Muscle layer of duodenum (tissue), 2 donors: ENCODE data around the gene STIM1.
A peak's percentile ranks its signal among the peaks of the same experiment; 100 is the strongest.

Experiments
- H3K27ac ChIP-seq: one replicate; pipeline ENCODE4 v1.7.0; 2013; ENCODE audit warnings: mild to moderate bottlenecking, low read length
- H3K27me3 ChIP-seq: one replicate; pipeline ENCODE4 v1.7.0; 2013; ENCODE audit warnings: low read depth, mild to moderate bottlenecking, control low read depth, low read length
- H3K36me3 ChIP-seq, 2 donors: one replicate each; pipeline ENCODE4 v1.7.0; 2013; ENCODE audit warnings: low read length in 2 of 2, control low read depth in 1 of 2, mild to moderate bottlenecking in 1 of 2; ENCODE audit not compliant: insufficient read depth in 2 of 2, control insufficient read depth in 1 of 2
- H3K4me1 ChIP-seq, 2 donors: one replicate each; pipeline ENCODE4 v1.7.0; 2013; ENCODE audit warnings: low read length in 2 of 2, mild to moderate bottlenecking in 2 of 2, control low read depth in 1 of 2, moderate library complexity in 1 of 2; ENCODE audit not compliant: insufficient read depth in 2 of 2, control insufficient read depth in 1 of 2
- H3K4me3 ChIP-seq, 2 donors: one replicate each; pipeline ENCODE4 v1.7.0; 2013; ENCODE audit warnings: low read length in 2 of 2, low read depth in 1 of 2, mild to moderate bottlenecking in 1 of 2
- H3K9me3 ChIP-seq, 2 donors: one replicate each; pipeline ENCODE4 v1.7.0; 2013; ENCODE audit warnings: low read length in 2 of 2, control low read depth in 1 of 2, mild to moderate bottlenecking in 1 of 2; ENCODE audit not compliant: control insufficient read depth in 1 of 2
- donor health status: healthy.

The STIM1 gene

DNA sequence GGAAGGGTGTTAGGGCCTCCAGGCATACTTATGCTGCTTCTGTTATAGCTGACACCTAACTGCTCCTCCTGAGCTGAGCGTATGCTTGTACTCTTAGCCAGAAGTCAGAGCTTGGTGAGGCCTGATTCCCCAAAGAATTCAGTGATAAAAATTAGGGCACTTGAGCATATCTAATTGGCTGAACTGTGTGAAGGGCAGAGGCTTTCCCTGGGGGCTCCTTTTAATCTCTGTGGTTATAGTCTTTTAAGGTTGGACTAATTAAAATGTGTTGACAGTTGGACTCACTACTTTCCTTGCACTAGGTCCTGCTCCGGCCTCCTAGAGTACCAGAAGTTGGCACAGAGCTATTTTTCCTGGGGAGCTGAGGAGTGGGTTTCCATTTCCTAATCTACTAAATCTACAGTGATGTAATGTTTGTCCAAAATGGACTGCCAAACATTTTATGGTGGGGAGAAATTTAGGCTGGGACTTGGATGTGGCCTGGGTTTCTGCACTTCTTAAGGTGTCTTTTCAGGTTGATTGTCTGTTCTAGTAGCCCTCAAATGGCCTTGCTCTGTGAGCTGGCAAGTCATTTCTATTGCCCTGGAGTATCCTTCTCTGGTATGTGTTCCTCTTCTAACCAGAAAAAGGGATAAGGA, 18.4 kb downstream of the STIM1 start:
- H3K27ac ChIP-seq = no peak overlapping the region
- H3K36me3 ChIP-seq = no peaks in the 10 kb centered on the region
- no peak overlapping the region for H3K4me3 ChIP-seq
- H3K4me1 ChIP-seq = peaks cover 10 to 16% of the 10 kb centered on the region in 2 donors
- no peaks in the 10 kb centered on the region for H3K9me3 ChIP-seq
- no peaks in the 10 kb centered on the region for H3K27me3 ChIP-seq

DNA sequence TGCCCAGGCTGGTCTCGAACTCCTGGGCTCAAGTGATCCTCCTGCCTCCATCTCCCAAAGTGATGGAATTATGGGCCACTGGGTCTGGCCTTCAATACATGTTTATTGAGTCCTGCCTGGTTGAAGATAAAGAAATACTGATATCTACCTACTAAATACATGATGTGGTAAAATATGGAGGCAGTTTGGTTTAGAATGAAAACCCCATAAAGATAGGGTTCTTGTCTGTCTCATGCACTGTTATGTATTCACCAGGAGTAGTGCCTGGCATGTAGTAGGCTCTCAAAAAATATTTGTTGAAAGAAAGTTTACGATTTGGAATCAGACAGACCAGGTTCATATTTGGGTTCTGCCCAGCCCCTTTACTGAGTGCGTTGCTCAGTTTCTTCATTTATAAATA, 21.1 kb downstream of the STIM1 start:
- no peak overlapping the region for H3K4me3 ChIP-seq
- peaks cover 27 to 29% of the 10 kb centered on the region in 2 donors for H3K4me1 ChIP-seq
- H3K27ac ChIP-seq = no peak overlapping the region
- no peaks in the 10 kb centered on the region for H3K36me3 ChIP-seq
- no peaks in the 10 kb centered on the region for H3K27me3 ChIP-seq
- no peaks in the 10 kb centered on the region for H3K9me3 ChIP-seq

DNA sequence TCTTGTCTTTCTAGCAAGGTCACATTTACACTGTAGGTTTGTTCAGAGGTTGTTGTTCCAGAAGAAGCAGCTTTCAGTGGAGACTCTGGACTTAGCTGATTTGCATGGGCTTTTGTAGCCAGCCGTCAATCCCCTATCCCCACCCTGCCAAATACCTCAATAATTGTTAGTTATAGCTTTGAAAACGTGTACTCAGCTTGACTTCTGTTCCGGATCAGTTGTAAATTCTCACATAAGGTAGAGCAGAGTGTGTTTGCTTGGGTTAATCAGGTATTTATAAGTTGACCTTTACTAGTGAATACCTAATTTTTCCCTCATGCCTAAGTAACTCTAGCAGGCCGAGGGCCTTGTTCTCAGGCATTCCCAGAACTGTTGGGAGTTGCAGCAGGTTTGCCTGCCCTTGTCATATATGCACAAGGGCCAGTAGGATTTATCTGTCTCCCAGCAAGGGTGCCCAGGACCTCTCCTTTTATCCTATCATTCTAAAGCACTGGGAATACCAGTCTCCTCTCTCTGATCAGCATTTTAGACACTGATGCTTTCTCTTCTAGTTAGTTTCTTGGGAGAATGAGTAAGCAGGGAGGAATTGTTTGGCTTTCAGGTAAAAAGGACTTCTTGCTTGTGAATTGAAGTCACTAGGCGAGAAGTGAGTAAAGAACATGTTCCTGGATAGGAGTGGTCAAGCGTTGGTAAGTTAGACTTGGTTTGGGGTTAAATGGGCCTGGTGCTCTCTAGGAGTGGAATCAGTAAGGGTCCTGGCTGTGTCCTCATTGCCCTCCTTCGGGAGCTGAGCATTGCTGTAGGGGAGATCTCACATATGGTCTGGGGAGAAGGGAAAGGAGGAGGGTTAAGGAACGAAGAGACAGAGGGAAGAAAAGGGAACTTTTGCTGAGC, 22.1 kb downstream of the STIM1 start:
- peak overlapping the region; percentile 10 for H3K27ac ChIP-seq
- no peaks in the 10 kb centered on the region for H3K27me3 ChIP-seq
- H3K36me3 ChIP-seq = no peaks in the 10 kb centered on the region
- H3K4me1 ChIP-seq = peaks cover 27 to 29% of the 10 kb centered on the region in 2 donors
- no peaks in the 10 kb centered on the region for H3K9me3 ChIP-seq
- H3K4me3 ChIP-seq = no peak overlapping the region

DNA sequence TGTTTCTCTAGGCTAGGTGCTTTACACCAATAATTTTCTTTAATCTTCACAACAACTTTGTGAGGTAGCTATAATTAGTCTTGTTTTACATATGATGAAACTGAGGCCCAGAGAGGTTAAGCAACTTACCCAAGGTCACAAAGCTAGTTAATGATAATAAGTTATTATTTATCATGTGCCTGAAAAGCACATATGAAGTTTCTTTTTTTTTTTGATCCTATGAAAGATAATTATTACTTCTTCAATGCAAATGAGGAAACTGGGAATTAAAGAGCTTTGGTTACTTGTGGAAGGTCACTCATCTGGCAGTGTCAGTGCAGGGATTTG, 22.8 kb downstream of the STIM1 start:
- Histone ChIP-seq H3K9me3 (no peaks in the 10 kb centered on the region), H3K27me3 (no peaks in the 10 kb centered on the region), H3K36me3 (no peaks in the 10 kb centered on the region), H3K4me3 (no peak overlapping the region), H3K27ac (peak overlapping the region; percentile 10), H3K4me1 (peaks cover 27 to 29% of the 10 kb centered on the region in 2 donors)

DNA sequence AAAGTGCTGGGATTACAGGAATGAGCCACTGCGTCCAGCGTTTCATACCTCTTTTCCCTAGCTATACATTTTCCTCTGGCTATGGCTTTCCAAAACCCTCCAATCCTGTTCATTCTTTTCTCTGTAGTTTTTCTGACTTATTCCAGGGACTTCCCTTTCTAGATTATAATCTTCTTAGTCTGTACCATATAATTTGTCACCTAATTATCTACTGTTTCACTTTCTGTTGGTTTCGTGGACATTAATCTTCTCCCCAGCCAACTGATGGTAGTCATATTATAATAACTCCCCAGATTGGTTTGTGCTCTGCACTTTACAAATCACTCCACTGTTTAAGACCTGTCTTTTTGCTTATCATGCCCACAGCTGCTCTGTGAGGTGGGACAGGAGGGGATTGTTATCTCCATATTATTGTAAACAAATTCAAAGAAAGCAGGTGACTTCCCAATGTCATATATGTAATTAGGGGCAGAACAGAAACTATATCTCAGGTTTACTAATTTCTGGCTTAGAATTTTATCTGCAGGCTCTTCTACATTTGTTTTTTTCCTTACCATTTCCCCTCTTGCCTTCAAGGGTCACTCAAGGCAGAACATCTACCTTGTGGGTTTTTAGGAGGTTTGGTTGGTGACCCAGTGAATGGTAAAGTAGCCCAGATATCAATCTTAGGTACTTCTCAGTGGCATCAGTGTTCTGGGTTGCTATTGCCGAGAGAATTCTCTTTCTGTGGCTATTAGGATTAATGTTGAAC, 23.9 kb downstream of the STIM1 start:
- Histone ChIP-seq H3K27ac (peak overlapping the region; percentile 58), H3K9me3 (no peaks in the 10 kb centered on the region), H3K27me3 (no peaks in the 10 kb centered on the region), H3K36me3 (no peaks in the 10 kb centered on the region), H3K4me1 (peaks cover 27 to 29% of the 10 kb centered on the region in 2 donors), H3K4me3 (no peak overlapping the region)

DNA sequence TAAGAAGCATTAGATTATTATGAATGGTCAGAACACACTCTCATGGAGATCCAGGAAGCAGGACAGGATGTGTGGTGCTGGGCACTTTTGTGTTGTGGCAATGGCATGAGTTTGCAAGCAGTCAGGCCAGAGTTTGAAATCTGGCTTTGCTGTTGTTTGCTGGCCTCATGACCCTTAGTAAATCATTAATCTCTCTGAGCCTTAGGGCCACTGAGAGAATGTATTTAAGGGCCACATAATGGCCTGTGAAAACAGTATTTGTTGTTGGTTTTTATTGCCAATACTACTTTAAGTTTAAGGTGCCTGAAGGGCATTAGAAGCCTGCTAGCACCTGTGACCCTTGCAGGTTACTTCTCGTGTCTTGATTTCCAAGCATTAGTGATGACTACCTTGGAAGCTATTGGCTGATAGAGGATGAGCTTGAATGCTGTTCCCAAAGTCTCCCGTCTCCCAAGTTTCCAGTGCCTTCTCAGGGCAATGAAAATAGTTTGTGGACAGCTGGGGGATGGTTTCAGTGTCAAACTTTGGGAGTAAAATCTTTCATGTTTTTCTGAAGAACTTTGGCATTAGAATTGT, 24.6 kb downstream of the STIM1 start:
- Histone ChIP-seq H3K9me3 (no peaks in the 10 kb centered on the region), H3K36me3 (no peaks in the 10 kb centered on the region), H3K27ac (peak overlapping the region; percentile 58), H3K4me3 (no peak overlapping the region), H3K27me3 (no peaks in the 10 kb centered on the region), H3K4me1 (peaks cover 27 to 29% of the 10 kb centered on the region in 2 donors)

DNA sequence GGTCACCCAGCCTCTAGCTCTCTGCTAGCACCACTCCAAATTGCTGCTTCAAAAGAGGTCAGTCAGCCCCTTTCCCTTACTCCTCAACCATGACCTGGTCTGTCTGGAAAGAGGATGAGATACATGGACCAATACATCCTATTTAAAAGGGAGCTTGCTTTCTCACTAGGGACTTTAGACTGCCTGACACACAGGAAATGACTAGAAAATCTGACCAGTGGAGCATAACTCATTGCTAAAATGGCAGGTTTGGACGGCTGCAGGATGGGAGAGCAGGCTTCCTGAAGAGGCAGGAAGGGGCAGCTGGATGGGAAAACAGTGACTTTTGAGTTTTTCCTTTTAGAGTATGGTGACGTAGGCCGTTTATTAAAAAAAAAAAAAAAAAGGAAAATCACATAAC, 25.3 kb downstream of the STIM1 start:
- H3K9me3 ChIP-seq = no peaks in the 10 kb centered on the region
- H3K4me1 ChIP-seq = peaks cover 27 to 28% of the 10 kb centered on the region in 2 donors
- H3K36me3 ChIP-seq = no peaks in the 10 kb centered on the region
- no peaks in the 10 kb centered on the region for H3K27me3 ChIP-seq
- H3K4me3 ChIP-seq = no peak overlapping the region
- H3K27ac ChIP-seq = peak overlapping the region; percentile 9

DNA sequence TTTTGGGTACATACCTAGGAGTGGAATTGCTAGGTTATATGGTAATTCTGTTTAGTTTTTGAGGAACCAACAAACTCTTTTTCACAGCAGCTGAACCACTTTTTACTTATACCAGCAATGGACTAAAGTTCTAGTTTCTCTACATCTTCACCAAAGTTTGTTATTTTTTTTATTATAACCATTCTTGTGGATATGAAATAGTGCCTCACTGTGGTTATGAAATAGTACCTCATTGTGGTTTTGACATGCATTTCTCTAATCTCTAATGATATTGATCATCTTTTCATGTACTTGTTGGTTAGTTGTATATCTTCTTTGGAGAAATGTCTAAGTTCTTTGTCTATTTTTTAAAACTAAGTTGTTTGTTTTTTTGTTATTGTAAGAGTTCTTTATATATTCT, 27.2 kb downstream of the STIM1 start:
- H3K27me3 ChIP-seq = no peaks in the 10 kb centered on the region
- H3K4me1 ChIP-seq = peaks cover 18 to 21% of the 10 kb centered on the region in 2 donors
- H3K36me3 ChIP-seq = no peaks in the 10 kb centered on the region
- no peak overlapping the region for H3K4me3 ChIP-seq
- H3K27ac ChIP-seq = no peak overlapping the region
- no peaks in the 10 kb centered on the region for H3K9me3 ChIP-seq

DNA sequence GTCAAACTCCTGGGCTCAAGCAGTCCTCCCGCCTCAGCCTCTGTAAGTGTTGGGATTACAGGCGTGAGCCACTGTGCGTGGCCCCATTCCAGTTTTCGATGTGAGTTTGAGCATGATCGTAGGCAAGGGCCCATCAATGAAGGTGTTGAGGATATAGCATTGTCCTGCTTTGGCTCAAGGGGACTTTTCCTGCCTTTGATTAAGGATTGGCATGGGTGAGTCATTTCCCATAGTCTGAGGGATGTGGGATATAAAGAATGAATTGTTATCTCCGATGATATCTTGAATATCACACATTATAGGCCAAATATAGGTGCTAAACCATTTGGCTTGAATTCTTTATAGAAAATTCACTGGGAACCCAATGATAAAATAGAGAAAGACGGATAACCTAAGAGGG, 30.4 kb downstream of the STIM1 start:
- peaks cover 0 to 10% of the 10 kb centered on the region in 2 donors for H3K4me1 ChIP-seq

DNA sequence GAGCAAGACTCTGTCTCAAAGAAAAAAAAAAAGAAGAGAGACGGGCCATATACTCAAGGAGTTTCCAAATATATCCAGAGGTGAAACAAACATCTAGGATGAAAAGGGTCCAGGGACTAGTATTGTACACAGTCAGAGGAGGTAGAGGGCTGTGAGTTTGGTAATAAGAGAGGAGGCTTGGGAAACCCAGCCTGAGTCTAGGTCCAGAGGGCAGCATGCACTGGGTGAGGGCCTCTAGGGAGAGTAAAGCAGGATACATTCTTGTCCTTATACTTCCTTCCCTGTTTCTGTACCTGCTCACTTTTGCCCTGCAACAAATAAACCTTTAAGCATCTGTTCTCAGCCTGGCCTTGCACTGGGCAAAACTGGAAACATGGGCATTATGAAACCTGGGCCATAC, 31.5 kb downstream of the STIM1 start:
- Histone ChIP-seq H3K27ac (no peak overlapping the region), H3K9me3 (no peaks in the 10 kb centered on the region), H3K4me3 (no peak overlapping the region), H3K27me3 (no peaks in the 10 kb centered on the region), H3K4me1 (peaks cover 0 to 12% of the 10 kb centered on the region in 2 donors), H3K36me3 (no peaks in the 10 kb centered on the region)

More for the DNA sequence above, 30.4 kb downstream of the STIM1 start:
- H3K27me3 ChIP-seq = no peaks in the 10 kb centered on the region
- no peak overlapping the region for H3K4me3 ChIP-seq
- H3K27ac ChIP-seq = no peak overlapping the region
- no peaks in the 10 kb centered on the region for H3K9me3 ChIP-seq
- no peaks in the 10 kb centered on the region for H3K36me3 ChIP-seq

DNA sequence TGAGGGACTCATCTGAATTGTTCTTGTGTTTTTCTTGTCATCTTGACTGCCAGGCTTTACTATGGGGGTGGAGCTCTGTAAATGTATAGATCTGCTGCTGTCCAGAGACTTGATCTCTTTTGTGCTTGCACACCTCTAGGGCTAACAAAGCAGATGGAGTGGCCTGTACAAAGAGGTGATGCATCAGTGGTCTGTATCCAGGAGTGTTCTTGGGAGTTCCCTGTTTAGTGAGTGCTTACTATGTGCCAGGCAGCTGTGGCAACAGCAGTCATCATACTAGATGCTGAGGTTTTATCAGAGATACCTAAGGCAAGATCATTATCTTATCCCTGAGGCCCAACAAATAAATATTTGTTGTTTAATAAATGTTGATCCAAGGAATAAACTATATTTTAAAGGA, 33.4 kb downstream of the STIM1 start:
- H3K9me3 ChIP-seq = no peaks in the 10 kb centered on the region
- H3K27ac ChIP-seq = no peak overlapping the region
- no peak overlapping the region for H3K4me3 ChIP-seq
- no peaks in the 10 kb centered on the region for H3K27me3 ChIP-seq
- peaks cover 0 to 14% of the 10 kb centered on the region in 2 donors for H3K4me1 ChIP-seq
- H3K36me3 ChIP-seq = no peaks in the 10 kb centered on the region
